ENCODE data around the gene CRP.

Gene CRP

DNA sequence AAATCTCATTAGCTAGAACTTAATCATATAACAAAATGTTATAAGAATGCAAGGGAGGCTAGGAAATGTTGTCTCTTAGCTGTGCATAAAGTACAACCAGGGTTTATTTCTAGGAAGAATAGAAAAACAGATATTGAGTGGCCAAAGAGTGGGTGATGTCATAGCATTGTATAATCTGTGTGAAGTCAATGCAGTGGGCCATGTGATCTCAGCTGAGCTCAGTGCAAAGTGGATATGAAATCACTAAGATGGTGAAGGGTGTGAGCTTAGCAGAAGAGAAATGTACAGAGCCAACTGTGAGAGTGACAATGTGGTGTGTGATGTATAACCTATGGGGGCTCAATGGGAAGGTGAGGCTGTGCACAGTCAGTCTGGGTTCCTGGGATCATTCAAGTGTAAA is 36.6 kb upstream of the CRP start:
- TF ChIP-seq CTCF (IDR thresholded peaks at IDR 0.05; ENCODE audit: borderline replicate concordance, control extremely low read depth, extremely low read depth, insufficient read depth, missing control alignments) = no peak
- DNase-seq (ENCODE audit: low spot score) = no peak
- in situ Hi-C loops (cut with MboI; ENCODE audit: low sequenced_read_pairs, unreplicated experiment) = no loop called here

DNA sequence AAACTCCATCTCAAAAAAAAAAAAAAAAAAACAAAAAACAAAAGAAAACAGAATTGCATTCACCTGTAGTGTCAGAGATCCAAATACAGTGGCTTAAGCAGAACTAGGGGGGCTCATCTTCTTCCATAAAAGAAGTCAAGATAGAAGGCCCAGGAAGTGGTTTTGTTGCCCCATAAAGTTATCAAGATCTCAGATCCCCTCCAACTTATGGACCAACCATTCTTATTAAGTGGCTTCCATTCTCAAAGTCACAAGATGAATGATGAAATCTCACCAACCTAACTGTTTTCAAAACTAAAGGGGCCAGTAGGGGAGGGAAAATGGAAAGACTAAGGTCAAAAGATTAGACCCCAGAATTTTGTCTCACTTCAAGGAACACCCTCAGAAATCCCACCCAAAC is 36.2 kb upstream of the CRP start:
- no peak for TF ChIP-seq CTCF (IDR thresholded peaks at IDR 0.05; ENCODE audit: borderline replicate concordance, control extremely low read depth, extremely low read depth, insufficient read depth, missing control alignments)
- in situ Hi-C loops (cut with MboI; ENCODE audit: low sequenced_read_pairs, unreplicated experiment) = no loop called here
- DNase-seq (ENCODE audit: low spot score) = no peak

GRCh38 chr1:159749630-159750029 is 35.2 kb upstream of the CRP start:
- no peak for TF ChIP-seq CTCF (IDR thresholded peaks at IDR 0.05; ENCODE audit: borderline replicate concordance, control extremely low read depth, extremely low read depth, insufficient read depth, missing control alignments)
- in situ Hi-C loops (cut with MboI; ENCODE audit: low sequenced_read_pairs, unreplicated experiment) = no loop called here
- no peak for DNase-seq (ENCODE audit: low spot score)

GRCh38 chr1:159748370-159748769 is 34.0 kb upstream of the CRP start:
- in situ Hi-C loops (cut with MboI; ENCODE audit: low sequenced_read_pairs, unreplicated experiment) = no loop called here
- DNase-seq (ENCODE audit: low spot score) = no peak
- TF ChIP-seq CTCF (IDR thresholded peaks at IDR 0.05; ENCODE audit: borderline replicate concordance, control extremely low read depth, extremely low read depth, insufficient read depth, missing control alignments) = no peak

GRCh38 chr1:159746666-159747065 is 32.3 kb upstream of the CRP start:
- TF ChIP-seq CTCF (IDR thresholded peaks at IDR 0.05; ENCODE audit: borderline replicate concordance, control extremely low read depth, extremely low read depth, insufficient read depth, missing control alignments) = no peak
- DNase-seq (ENCODE audit: low spot score) = no peak
- in situ Hi-C loops (cut with MboI; ENCODE audit: low sequenced_read_pairs, unreplicated experiment) = no loop called here

GRCh38 chr1:159743651-159744410 is 29.4 kb upstream of the CRP start:
- TF ChIP-seq CTCF (IDR thresholded peaks at IDR 0.05; ENCODE audit: borderline replicate concordance, control extremely low read depth, extremely low read depth, insufficient read depth, missing control alignments) = no peak
- DNase-seq (ENCODE audit: low spot score) = no peak
- in situ Hi-C loops (cut with MboI; ENCODE audit: low sequenced_read_pairs, unreplicated experiment) = no loop called here

All from GM13976 (cell line).